Stimulated activated naive CD8-positive, alpha-beta T cell treated with anti-CD3 and anti-CD28 coated beads, Interleukin-15, Interleukin-2, amounts not matched to agents 100 ng/mL and 50 ng/mL, for 24 hours (primary cell): ENCODE data around the gene LDB2.
"Not testable (repeated sequence)": the region's sequence is repeated elsewhere in the genome, so short reads cannot be mapped to it uniquely, and the experiment has no call there.

Source experiments
- H3K27ac Mint-ChIP-seq: one replicate; pipeline ENCODE4 v1.8.0; 2021; ENCODE audit warnings: mild to moderate bottlenecking, mixed read lengths
- H3K27me3 Mint-ChIP-seq: one replicate; pipeline ENCODE4 v1.8.0; 2021; ENCODE audit warnings: mixed read lengths
- H3K36me3 Mint-ChIP-seq: one replicate; pipeline ENCODE4 v1.8.0; 2021; ENCODE audit warnings: low read depth, mixed read lengths
- H3K4me1 Mint-ChIP-seq: one replicate; pipeline ENCODE4 v1.8.0; 2021; ENCODE audit warnings: low read depth, mixed read lengths
- H3K4me3 Mint-ChIP-seq: one replicate; pipeline ENCODE4 v1.8.0; 2021; ENCODE audit warnings: mild to moderate bottlenecking, mixed read lengths
- H3K9me3 Mint-ChIP-seq: one replicate; pipeline ENCODE4 v1.8.0; 2021; ENCODE audit warnings: mixed read lengths

Gene LDB2

DNA sequence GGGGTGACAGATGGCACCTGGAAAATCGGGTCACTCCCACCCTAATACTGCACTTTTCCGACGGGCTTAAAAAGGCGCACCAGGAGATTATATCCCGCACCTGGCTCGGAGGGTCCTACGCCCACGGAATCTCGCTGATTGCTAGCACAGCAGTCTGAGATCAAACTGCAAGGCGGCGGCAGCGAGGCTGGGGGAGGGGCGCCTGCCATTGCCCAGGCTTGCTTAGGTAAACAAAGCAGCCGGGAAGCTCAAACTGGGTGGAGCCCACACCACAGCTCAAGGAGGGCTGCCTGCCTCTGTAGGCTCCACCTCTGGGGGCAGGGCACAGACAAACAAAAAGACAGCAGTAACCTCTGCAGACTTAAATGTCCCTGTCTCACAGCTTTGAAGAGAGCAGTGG lies 341.1 kb downstream of the LDB2 start:
- not testable (repeated sequence) for H3K9me3 Mint-ChIP-seq, H3K27ac Mint-ChIP-seq, H3K36me3 Mint-ChIP-seq, H3K4me1 Mint-ChIP-seq, H3K4me3 Mint-ChIP-seq, H3K27me3 Mint-ChIP-seq

GRCh38 chr4:16555156-16555555 lies 343.3 kb downstream of the LDB2 start:
- H3K27me3 Mint-ChIP-seq, result no peaks in the 10 kb centered on the region
- no peak overlapping the region for H3K4me3 Mint-ChIP-seq
- no peak overlapping the region for H3K27ac Mint-ChIP-seq
- H3K36me3 Mint-ChIP-seq, result no peaks in the 10 kb centered on the region
- no peaks in the 10 kb centered on the region for H3K4me1 Mint-ChIP-seq
- peaks cover 7% of the 10 kb centered on the region for H3K9me3 Mint-ChIP-seq

DNA sequence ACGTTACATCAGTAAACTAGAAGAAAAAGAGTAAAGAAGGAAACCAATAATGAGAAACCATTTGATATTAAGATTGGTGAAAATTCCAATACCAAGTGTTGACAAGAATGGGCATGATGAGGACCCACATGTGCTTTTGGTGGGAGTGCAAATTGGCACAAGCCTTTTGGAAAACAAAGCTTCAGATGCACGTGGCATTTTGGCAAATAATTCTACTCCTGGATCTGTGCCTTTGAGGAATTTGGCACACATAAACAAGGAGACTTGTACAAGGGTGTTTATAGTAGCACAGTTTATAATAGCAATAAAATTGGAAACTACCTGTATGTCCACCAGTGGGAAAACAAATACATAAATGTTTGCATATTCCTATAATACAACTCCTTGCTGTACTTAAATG lies 347.9 kb downstream of the LDB2 start:
- no peaks in the 10 kb centered on the region for H3K36me3 Mint-ChIP-seq
- no peaks in the 10 kb centered on the region for H3K27me3 Mint-ChIP-seq
- H3K27ac Mint-ChIP-seq, result no peak overlapping the region
- no peak overlapping the region for H3K4me3 Mint-ChIP-seq
- peaks cover 3% of the 10 kb centered on the region for H3K9me3 Mint-ChIP-seq
- H3K4me1 Mint-ChIP-seq, result no peaks in the 10 kb centered on the region

DNA sequence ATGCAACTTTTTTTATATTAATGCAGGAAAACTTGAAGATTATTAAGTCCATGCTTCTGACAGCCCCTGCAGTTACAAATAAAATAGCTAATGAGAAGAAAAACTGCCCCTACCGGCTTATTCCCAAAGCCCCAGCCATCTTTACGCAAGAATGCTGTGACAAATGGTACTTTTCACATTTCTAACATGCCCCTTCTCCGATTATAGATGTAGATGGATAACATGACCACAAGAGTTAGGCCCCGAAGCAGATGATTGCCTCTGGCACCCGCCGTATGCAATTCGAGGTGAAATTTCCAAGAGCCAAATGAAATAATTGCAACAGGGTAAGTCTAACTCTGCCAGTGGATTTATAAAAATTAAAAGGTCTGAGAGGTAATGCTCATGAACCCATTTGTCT lies 352.8 kb downstream of the LDB2 start:
- H3K4me3 Mint-ChIP-seq, result no peak overlapping the region
- H3K9me3 Mint-ChIP-seq, result peaks cover 6% of the 10 kb centered on the region
- no peaks in the 10 kb centered on the region for H3K27me3 Mint-ChIP-seq
- no peak overlapping the region for H3K27ac Mint-ChIP-seq
- H3K36me3 Mint-ChIP-seq, result no peaks in the 10 kb centered on the region
- H3K4me1 Mint-ChIP-seq, result no peaks in the 10 kb centered on the region

DNA sequence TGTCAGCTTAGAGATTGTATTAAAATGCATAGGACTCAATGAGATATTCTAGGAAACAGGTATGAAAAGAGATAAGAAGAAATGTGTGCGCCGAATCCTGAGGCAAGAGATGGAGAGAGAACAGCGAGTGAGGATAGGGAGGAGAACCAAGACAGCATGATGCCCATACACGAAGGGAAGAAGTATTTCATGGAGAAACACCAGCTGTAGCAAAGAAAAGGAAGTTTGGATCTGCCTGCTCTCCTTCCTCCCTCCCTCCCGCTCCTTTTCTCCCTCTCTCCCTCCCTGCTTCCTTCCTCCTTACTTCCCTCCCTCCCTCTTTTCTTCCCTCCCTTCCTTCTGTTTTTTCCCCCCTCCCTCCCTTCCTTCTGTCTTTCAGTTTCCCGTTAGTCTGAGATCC lies 353.6 kb downstream of the LDB2 start:
- Mint-ChIP-seq H3K4me3 (no peak overlapping the region), H3K4me1 (no peaks in the 10 kb centered on the region), H3K27me3 (no peaks in the 10 kb centered on the region), H3K36me3 (no peaks in the 10 kb centered on the region), H3K9me3 (peaks cover 6% of the 10 kb centered on the region), H3K27ac (no peak overlapping the region)

DNA sequence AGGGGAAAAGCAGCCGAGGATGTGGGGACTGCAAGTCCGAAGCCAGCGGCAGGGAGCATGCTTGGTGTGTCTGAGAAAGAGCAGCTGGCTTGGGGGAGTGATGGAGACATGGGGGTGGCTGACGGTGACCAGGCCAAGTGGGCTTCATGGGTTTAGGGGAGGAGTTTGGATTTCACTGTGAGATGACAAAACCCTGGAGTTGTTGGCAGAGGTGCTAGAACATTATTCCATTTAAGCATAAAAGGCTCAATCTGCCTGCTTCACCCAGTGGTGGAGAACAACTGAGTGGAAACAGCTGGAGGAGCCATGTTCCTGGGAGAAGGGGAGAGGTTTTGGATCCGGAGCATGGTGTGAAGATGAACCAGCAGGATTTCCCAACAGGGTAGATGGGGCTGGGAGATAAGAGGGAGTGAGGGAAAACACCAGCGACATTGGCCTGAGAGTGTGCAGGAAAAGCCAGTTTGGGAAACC lies 354.2 kb downstream of the LDB2 start:
- Mint-ChIP-seq H3K4me3 (no peak overlapping the region), H3K27ac (no peak overlapping the region), H3K4me1 (no peaks in the 10 kb centered on the region), H3K36me3 (no peaks in the 10 kb centered on the region), H3K27me3 (no peaks in the 10 kb centered on the region), H3K9me3 (peaks cover 6% of the 10 kb centered on the region)

DNA sequence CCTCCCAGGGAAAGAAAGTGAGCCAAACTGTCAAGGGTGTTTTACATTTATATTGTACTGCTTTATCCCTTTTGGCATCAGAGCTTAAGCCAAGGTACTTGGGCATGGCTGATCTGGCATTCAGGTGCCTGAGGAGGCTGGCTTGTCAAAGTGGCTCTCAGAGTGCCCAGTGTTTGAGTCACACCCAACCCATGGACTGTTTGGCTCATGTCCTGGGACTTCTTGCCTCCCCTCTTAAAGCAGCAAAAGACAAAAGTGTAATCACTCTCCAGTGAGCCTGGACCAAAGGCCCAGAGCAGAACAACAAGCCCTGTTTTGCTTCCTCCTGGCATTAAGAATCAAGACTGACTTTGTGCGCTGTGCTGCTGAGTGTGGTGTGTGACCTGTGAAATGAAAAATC lies 360.5 kb downstream of the LDB2 start:
- H3K27me3 Mint-ChIP-seq, result peaks cover 4% of the 10 kb centered on the region
- H3K4me1 Mint-ChIP-seq, result no peaks in the 10 kb centered on the region
- peaks cover 6% of the 10 kb centered on the region for H3K9me3 Mint-ChIP-seq
- no peak overlapping the region for H3K27ac Mint-ChIP-seq
- H3K36me3 Mint-ChIP-seq, result no peaks in the 10 kb centered on the region
- no peak overlapping the region for H3K4me3 Mint-ChIP-seq

GRCh38 chr4:16532240-16532970 lies 366.0 kb downstream of the LDB2 start:
- peaks cover 6% of the 10 kb centered on the region for H3K27me3 Mint-ChIP-seq
- peaks cover 10% of the 10 kb centered on the region for H3K9me3 Mint-ChIP-seq
- no peaks in the 10 kb centered on the region for H3K4me1 Mint-ChIP-seq
- no peak overlapping the region for H3K4me3 Mint-ChIP-seq
- no peak overlapping the region for H3K27ac Mint-ChIP-seq
- H3K36me3 Mint-ChIP-seq, result no peaks in the 10 kb centered on the region

- Mint-ChIP-seq H3K36me3 (no peaks in the 10 kb centered on the region), H3K4me1 (no peaks in the 10 kb centered on the region), H3K27me3 (peaks cover 6% of the 10 kb centered on the region), H3K27ac (no peak overlapping the region), H3K4me3 (no peak overlapping the region), H3K9me3 (peaks cover 10% of the 10 kb centered on the region)
Observed at GRCh38 chr4:16530688-16531635, 367.5 kb downstream of the LDB2 start.

GRCh38 chr4:16524911-16525554 lies 373.4 kb downstream of the LDB2 start:
- no peaks in the 10 kb centered on the region for H3K36me3 Mint-ChIP-seq
- no peak overlapping the region for H3K27ac Mint-ChIP-seq
- H3K4me3 Mint-ChIP-seq, result no peak overlapping the region
- H3K4me1 Mint-ChIP-seq, result no peaks in the 10 kb centered on the region
- H3K27me3 Mint-ChIP-seq, result no peaks in the 10 kb centered on the region
- H3K9me3 Mint-ChIP-seq, result peaks cover 5% of the 10 kb centered on the region

GRCh38 chr4:16524406-16524805 lies 374.0 kb downstream of the LDB2 start:
- no peak overlapping the region for H3K4me3 Mint-ChIP-seq

GRCh38 chr4:16523526-16523925 lies 374.9 kb downstream of the LDB2 start:
- not testable (repeated sequence) for H3K36me3 Mint-ChIP-seq, H3K27ac Mint-ChIP-seq, H3K27me3 Mint-ChIP-seq, H3K4me1 Mint-ChIP-seq, H3K9me3 Mint-ChIP-seq, H3K4me3 Mint-ChIP-seq

More at GRCh38 chr4:16524406-16524805, 374.0 kb downstream of the LDB2 start:
- H3K27me3 Mint-ChIP-seq, result no peaks in the 10 kb centered on the region
- peaks cover 5% of the 10 kb centered on the region for H3K9me3 Mint-ChIP-seq
- H3K36me3 Mint-ChIP-seq, result no peaks in the 10 kb centered on the region
- H3K4me1 Mint-ChIP-seq, result no peaks in the 10 kb centered on the region
- H3K27ac Mint-ChIP-seq, result no peak overlapping the region

GRCh38 chr4:16521156-16521915 lies 377.1 kb downstream of the LDB2 start:
- Mint-ChIP-seq H3K4me3 (no peak overlapping the region), H3K27ac (no peak overlapping the region), H3K36me3 (no peaks in the 10 kb centered on the region), H3K9me3 (no peaks in the 10 kb centered on the region), H3K4me1 (no peaks in the 10 kb centered on the region), H3K27me3 (no peaks in the 10 kb centered on the region)

- Mint-ChIP-seq H3K4me1 (no peaks in the 10 kb centered on the region), H3K9me3 (no peaks in the 10 kb centered on the region), H3K4me3 (no peak overlapping the region), H3K27ac (no peak overlapping the region), H3K27me3 (no peaks in the 10 kb centered on the region), H3K36me3 (no peaks in the 10 kb centered on the region)
Observed at GRCh38 chr4:16516796-16517439, 381.5 kb downstream of the LDB2 start.
